ENCODE measurements around the gene ZNF700. TPM values are rescaled to one million over a fixed set of nuclear protein-coding genes. Genes with fewer than 3 reads are reported as not detected.
"Not testable (repeated sequence)": the region's sequence is repeated elsewhere in the genome, so short reads cannot be mapped to it uniquely, and the experiment has no call there.

ZNF700 gene
- polyA plus RNA-seq, 1 donor (not counting 4 experiments of a cell fraction or from before 2014, with no cell fraction given): 8.5 TPM

DNA sequence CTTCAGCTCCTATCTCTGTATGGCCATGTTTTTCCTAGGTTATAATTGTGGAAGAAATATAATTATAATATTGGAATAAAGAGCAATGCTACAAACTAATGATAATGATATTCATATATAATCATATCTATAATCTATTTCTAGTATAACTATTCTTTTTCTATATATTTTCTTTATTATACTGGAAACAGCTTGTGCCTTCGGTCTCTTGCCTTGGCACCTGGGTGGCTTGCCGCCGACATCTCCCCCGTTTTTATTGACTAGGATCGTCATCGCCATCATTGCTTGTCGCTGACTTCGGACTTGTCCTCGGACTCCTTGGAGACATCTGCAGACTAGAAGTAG is 64.2 kb downstream of the ZNF700 start:
- no peak for FAIRE-seq

DNA sequence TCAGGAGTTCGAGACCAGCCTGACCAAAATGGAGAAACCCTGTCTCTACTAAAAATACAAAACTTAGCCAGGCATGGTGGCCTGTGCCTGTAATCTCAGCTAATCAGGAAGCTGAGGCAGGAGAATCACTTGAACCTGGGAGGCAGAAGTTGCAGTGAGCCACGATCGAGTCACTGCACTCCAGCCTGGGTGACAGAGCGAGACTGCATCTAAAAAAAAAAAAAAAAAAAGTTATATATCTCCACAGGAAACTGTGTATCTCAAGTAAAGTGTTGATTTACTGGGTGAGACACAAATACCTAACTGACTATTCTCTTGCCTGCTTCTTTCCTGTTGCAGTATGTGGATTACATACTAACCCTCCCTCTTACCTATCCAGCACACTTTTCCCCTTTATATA is 67.0 kb downstream of the ZNF700 start:
- H3K4me3 ChIP-seq (ENCODE audit: control insufficient read depth in 2 of 3, extremely low read depth in 1 of 3, insufficient read depth in 2 of 3, low read depth in 1 of 3, low read length in 3 of 3); H3K9me1 ChIP-seq (ENCODE audit: control insufficient read depth, extremely low read depth, insufficient read depth, low read length); H3K9me3 ChIP-seq (ENCODE audit: control insufficient read depth, low read depth, low read length); H3K9ac ChIP-seq (ENCODE audit: control insufficient read depth, extremely low read depth, insufficient read depth, low read length); H3K27ac ChIP-seq (ENCODE audit: control insufficient read depth, insufficient read depth, low read length); H3K4me1 ChIP-seq (ENCODE audit: control insufficient read depth, extremely low read depth, insufficient read depth, low read length); H3K79me2 ChIP-seq (ENCODE audit: control insufficient read depth, insufficient read depth, low read length); H3K4me2 ChIP-seq (ENCODE audit: control insufficient read depth, extremely low read depth, insufficient read depth, low read depth, low read length); H4K20me1 ChIP-seq (ENCODE audit: control insufficient read depth, extremely low read depth, insufficient read depth, low read length); dilution Hi-C loops (cut with MboI; ENCODE audit: extremely low pct_ligation_motif_present, low sequenced_read_pairs); H2AFZ ChIP-seq (ENCODE audit: control insufficient read depth, low read length); H3K36me3 ChIP-seq (ENCODE audit: control insufficient read depth in 2 of 2, extremely low read depth in 1 of 2, insufficient read depth in 2 of 2, low read length in 2 of 2); FAIRE-seq; H3K27me3 ChIP-seq (ENCODE audit: control insufficient read depth, extremely low read depth, insufficient read depth, low read length); DNase-seq (ENCODE audit: low read depth, low spot score): not testable (repeated sequence)

More for the DNA sequence above, 64.2 kb downstream of the ZNF700 start:
- no peaks in the 10 kb centered on the region for H3K27me3 ChIP-seq (ENCODE audit: control insufficient read depth, extremely low read depth, insufficient read depth, low read length)
- TF ChIP-seq EZH2 (IDR thresholded peaks at IDR 0.05; ENCODE audit: low read length): no peak
- TF ChIP-seq, protein P1, sequence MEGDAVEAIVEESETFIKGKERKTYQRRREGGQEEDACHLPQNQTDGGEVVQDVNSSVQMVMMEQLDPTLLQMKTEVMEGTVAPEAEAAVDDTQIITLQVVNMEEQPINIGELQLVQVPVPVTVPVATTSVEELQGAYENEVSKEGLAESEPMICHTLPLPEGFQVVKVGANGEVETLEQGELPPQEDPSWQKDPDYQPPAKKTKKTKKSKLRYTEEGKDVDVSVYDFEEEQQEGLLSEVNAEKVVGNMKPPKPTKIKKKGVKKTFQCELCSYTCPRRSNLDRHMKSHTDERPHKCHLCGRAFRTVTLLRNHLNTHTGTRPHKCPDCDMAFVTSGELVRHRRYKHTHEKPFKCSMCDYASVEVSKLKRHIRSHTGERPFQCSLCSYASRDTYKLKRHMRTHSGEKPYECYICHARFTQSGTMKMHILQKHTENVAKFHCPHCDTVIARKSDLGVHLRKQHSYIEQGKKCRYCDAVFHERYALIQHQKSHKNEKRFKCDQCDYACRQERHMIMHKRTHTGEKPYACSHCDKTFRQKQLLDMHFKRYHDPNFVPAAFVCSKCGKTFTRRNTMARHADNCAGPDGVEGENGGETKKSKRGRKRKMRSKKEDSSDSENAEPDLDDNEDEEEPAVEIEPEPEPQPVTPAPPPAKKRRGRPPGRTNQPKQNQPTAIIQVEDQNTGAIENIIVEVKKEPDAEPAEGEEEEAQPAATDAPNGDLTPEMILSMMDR (optimal IDR thresholded peaks at IDR 0.05 in 1 of 3, IDR thresholded peaks at IDR 0.05 in 1 of 3, conservative IDR thresholded peaks at IDR 0.05 in 1 of 3; ENCODE audit: extremely low read depth in 1 of 3, insufficient read depth in 2 of 3, low read length in 3 of 3): no peak
- H4K20me1 ChIP-seq (ENCODE audit: control insufficient read depth, extremely low read depth, insufficient read depth, low read length): no peaks in the 10 kb centered on the region
- no peak for DNase-seq (ENCODE audit: low read depth, low spot score)
- H3K4me1 ChIP-seq (ENCODE audit: control insufficient read depth, extremely low read depth, insufficient read depth, low read length): no peaks in the 10 kb centered on the region
- dilution Hi-C loops (cut with MboI; ENCODE audit: extremely low pct_ligation_motif_present, low sequenced_read_pairs): no loop called here
- peak overlapping the region in 2 of 3 experiments; percentile 81 to 96 for H3K4me3 ChIP-seq (ENCODE audit: control insufficient read depth in 2 of 3, extremely low read depth in 1 of 3, insufficient read depth in 2 of 3, low read depth in 1 of 3, low read length in 3 of 3)
- H3K9me3 ChIP-seq (ENCODE audit: control insufficient read depth, low read depth, low read length): peaks cover under 1% of the 10 kb centered on the region
- H3K27ac ChIP-seq (ENCODE audit: control insufficient read depth, insufficient read depth, low read length): no peak overlapping the region
- peak overlapping the region; percentile 74 for H3K4me2 ChIP-seq (ENCODE audit: control insufficient read depth, extremely low read depth, insufficient read depth, low read depth, low read length)
- no peaks in the 10 kb centered on the region for H3K9me1 ChIP-seq (ENCODE audit: control insufficient read depth, extremely low read depth, insufficient read depth, low read length)
- peaks cover 0 to 3% of the 10 kb centered on the region in 2 experiments for H3K36me3 ChIP-seq (ENCODE audit: control insufficient read depth in 2 of 2, extremely low read depth in 1 of 2, insufficient read depth in 2 of 2, low read length in 2 of 2)
- H3K9ac ChIP-seq (ENCODE audit: control insufficient read depth, extremely low read depth, insufficient read depth, low read length): no peak overlapping the region
- no peak overlapping the region for H2AFZ ChIP-seq (ENCODE audit: control insufficient read depth, low read length)
- H3K79me2 ChIP-seq (ENCODE audit: control insufficient read depth, insufficient read depth, low read length): peaks cover 9% of the 10 kb centered on the region

DNA sequence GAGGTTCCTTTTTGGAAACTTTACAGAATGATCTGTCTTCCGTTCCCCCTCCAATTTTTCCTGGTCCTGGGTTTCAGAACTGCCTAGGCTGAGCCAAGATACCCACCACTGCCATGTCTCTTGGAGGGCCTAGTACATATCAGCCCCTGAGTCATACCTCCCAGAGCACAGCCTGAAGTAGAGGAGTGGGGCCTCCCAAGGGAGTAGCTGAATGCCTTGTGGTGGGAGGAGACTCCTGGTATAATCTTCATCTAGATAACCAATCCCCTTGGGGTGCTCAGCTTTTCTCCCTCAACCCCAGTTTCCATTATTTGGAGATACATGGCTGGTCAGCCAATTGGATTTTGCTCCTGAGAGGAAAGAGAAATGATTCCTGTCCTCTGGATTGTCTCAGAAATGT is 70.3 kb downstream of the ZNF700 start:
- Histone ChIP-seq H4K20me1 (ENCODE audit: control insufficient read depth, extremely low read depth, insufficient read depth, low read length) (no peaks in the 10 kb centered on the region), H3K4me2 (ENCODE audit: control insufficient read depth, extremely low read depth, insufficient read depth, low read depth, low read length) (no peak overlapping the region), H3K9ac (ENCODE audit: control insufficient read depth, extremely low read depth, insufficient read depth, low read length) (no peak overlapping the region), H2AFZ (ENCODE audit: control insufficient read depth, low read length) (no peak overlapping the region), H3K9me3 (ENCODE audit: control insufficient read depth, low read depth, low read length) (no peaks in the 10 kb centered on the region), H3K79me2 (ENCODE audit: control insufficient read depth, insufficient read depth, low read length) (peaks cover 12% of the 10 kb centered on the region), H3K9me1 (ENCODE audit: control insufficient read depth, extremely low read depth, insufficient read depth, low read length) (no peaks in the 10 kb centered on the region), H3K4me1 (ENCODE audit: control insufficient read depth, extremely low read depth, insufficient read depth, low read length) (peaks cover under 1% of the 10 kb centered on the region), H3K27me3 (ENCODE audit: control insufficient read depth, extremely low read depth, insufficient read depth, low read length) (no peaks in the 10 kb centered on the region), H3K4me3 (ENCODE audit: control insufficient read depth in 2 of 3, extremely low read depth in 1 of 3, insufficient read depth in 2 of 3, low read depth in 1 of 3, low read length in 3 of 3) (no peak overlapping the region), H3K36me3 (ENCODE audit: control insufficient read depth in 2 of 2, extremely low read depth in 1 of 2, insufficient read depth in 2 of 2, low read length in 2 of 2) (peaks cover 2 to 3% of the 10 kb centered on the region in 2 experiments), H3K27ac (ENCODE audit: control insufficient read depth, insufficient read depth, low read length) (no peak overlapping the region)
- dilution Hi-C loops (cut with MboI; ENCODE audit: extremely low pct_ligation_motif_present, low sequenced_read_pairs): no loop called here
- no peak for FAIRE-seq
- DNase-seq (ENCODE audit: low read depth, low spot score): no peak
- no peak for TF ChIP-seq EZH2 (IDR thresholded peaks at IDR 0.05; ENCODE audit: low read length)
- TF ChIP-seq, protein P1 (optimal IDR thresholded peaks at IDR 0.05 in 1 of 3, IDR thresholded peaks at IDR 0.05 in 1 of 3, conservative IDR thresholded peaks at IDR 0.05 in 1 of 3; ENCODE audit: extremely low read depth in 1 of 3, insufficient read depth in 2 of 3, low read length in 3 of 3): no peak
